ENCODE data around the gene KHDRBS2. TPM values are rescaled to one million over a fixed set of nuclear protein-coding genes. Genes with fewer than 3 reads are reported as not detected.

Gene KHDRBS2
- total and polyA plus RNA-seq, 2 of the 13 experiments (the other 11 are each of a cell fraction or from before 2014, with no cell fraction given) = not detected

DNA sequence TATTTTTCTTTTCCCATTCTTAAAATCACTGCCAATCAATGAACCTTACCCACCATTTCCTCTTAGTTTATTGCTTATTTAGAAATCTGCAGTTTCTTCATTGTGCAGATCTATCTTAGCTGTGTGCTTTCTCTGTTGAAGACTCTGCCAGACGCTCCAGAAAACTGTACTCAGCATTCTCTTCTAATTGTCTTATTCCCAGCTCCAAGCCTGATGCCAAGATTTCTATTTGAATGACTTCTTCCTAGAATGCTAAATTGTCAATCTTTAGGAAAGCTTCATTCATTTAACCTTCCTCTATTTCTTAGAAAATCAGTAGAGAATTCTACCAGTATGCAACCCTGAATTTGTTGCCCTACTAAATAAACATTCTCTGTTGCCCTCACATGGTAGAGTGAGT is 308.9 kb downstream of the KHDRBS2 start:
- ChIA-PET POLR2A (no interaction called here), CTCF (ENCODE audit: low intra/inter-chr PET ratio, low total read pairs) (no interaction called here)
- FAIRE-seq (no peak), ATAC-seq (no peak), DNase-seq (ENCODE audit: low spot score) (no peak)
- H4K20me1 ChIP-seq (ENCODE audit: insufficient read depth, low read length) = no peaks in the 10 kb centered on the region
- intact Hi-C loops (cut with micrococcal nuclease; ENCODE audit: unreplicated experiment) = no loop called here
- H3K27me3 ChIP-seq (ENCODE audit: control insufficient read depth in 1 of 2, insufficient read depth in 2 of 2, low read length in 2 of 2) = no peaks in the 10 kb centered on the region
- in situ Hi-C loops (cut with HindIII; ENCODE audit: extremely low pct_ligation_motif_present, low pct_unique_long_range_greater_than_20kb) = no loop called here
- no peaks in the 10 kb centered on the region for H3K36me3 ChIP-seq (replicated peaks in 1 of 2; ENCODE audit: control insufficient read depth in 1 of 2, insufficient read depth in 2 of 2, low read length in 2 of 2)
- 0% methylated on average over 1 of the region's 1 CpG for WGBS (ENCODE audit: low lambda C conversion rate)
- no peaks in the 10 kb centered on the region for H3K4me1 ChIP-seq (ENCODE audit: insufficient read depth, low read length)
- no peak overlapping the region for H3K9ac ChIP-seq (ENCODE audit: insufficient read depth, low read depth, low read length)
- BruUV-seq (replicated peaks) = no TSS peak
- TF ChIP-seq TOPORS (CRISPR knock-in tag; IDR thresholded peaks at IDR 0.05) (no peak), KAT7 (CRISPR knock-in tag; IDR thresholded peaks at IDR 0.05; ENCODE audit: borderline replicate concordance) (no peak), ZNF510 (CRISPR knock-in tag; IDR thresholded peaks at IDR 0.05; ENCODE audit: low read depth) (no peak), TAF1 (CRISPR knock-in tag; IDR thresholded peaks at IDR 0.05) (no peak), ZNF772 (CRISPR knock-in tag; IDR thresholded peaks at IDR 0.05) (no peak)
- TF ChIP-seq, protein P1, sequence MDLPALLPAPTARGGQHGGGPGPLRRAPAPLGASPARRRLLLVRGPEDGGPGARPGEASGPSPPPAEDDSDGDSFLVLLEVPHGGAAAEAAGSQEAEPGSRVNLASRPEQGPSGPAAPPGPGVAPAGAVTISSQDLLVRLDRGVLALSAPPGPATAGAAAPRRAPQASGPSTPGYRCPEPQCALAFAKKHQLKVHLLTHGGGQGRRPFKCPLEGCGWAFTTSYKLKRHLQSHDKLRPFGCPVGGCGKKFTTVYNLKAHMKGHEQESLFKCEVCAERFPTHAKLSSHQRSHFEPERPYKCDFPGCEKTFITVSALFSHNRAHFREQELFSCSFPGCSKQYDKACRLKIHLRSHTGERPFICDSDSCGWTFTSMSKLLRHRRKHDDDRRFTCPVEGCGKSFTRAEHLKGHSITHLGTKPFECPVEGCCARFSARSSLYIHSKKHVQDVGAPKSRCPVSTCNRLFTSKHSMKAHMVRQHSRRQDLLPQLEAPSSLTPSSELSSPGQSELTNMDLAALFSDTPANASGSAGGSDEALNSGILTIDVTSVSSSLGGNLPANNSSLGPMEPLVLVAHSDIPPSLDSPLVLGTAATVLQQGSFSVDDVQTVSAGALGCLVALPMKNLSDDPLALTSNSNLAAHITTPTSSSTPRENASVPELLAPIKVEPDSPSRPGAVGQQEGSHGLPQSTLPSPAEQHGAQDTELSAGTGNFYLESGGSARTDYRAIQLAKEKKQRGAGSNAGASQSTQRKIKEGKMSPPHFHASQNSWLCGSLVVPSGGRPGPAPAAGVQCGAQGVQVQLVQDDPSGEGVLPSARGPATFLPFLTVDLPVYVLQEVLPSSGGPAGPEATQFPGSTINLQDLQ (CRISPR knock-in tag; IDR thresholded peaks at IDR 0.05) = no peak
- TF ChIP-seq, protein P2, sequence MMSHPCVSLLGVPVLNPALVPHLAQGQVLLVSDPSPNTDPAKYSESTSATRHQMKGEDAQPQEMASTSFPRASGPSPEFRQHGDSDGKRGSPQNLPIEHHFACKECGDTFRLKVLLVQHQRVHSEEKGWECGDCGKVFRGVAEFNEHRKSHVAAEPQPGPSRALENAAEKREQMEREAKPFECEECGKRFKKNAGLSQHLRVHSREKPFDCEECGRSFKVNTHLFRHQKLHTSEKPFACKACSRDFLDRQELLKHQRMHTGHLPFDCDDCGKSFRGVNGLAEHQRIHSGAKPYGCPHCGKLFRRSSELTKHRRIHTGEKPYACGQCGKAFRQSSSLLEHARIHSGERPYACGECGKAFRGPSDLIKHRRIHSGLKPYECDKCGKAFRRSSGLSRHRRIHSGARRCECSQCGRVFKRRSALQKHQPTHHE (CRISPR knock-in tag; IDR thresholded peaks at IDR 0.05; ENCODE audit: borderline replicate concordance) = no peak
- no peak overlapping the region for H3K4me3 ChIP-seq (replicated peaks in 1 of 3; ENCODE audit: insufficient read depth in 1 of 3, low read depth in 2 of 3, low read length in 3 of 3)
- no peak overlapping the region for H2AFZ ChIP-seq (ENCODE audit: low read length)
- no peak overlapping the region for H3K4me2 ChIP-seq (ENCODE audit: low read depth, low read length)
- H3K9me3 ChIP-seq (ENCODE audit: low read length) = no peaks in the 10 kb centered on the region
- no peak overlapping the region for H3K27ac ChIP-seq (ENCODE audit: extremely low read length, insufficient read depth, low read length)
- H3K79me2 ChIP-seq (ENCODE audit: insufficient read depth, low read length) = no peaks in the 10 kb centered on the region

All from HepG2 (cell line).